Measurements from ENCODE around the gene RPL28.

The RPL28 gene

GRCh38 chr19:55449469-55449868, 63.7 kb downstream of the RPL28 start:
- Histone ChIP-seq H4K20me1 (ENCODE audit: insufficient read depth, low read length) (no peaks in the 10 kb centered on the region), H3K9me3 (ENCODE audit: insufficient read depth, low read length) (no peaks in the 10 kb centered on the region), H3K27ac (ENCODE audit: low read length) (no peak overlapping the region), H3K36me3 (replicated peaks; ENCODE audit: low read depth, low read length) (peaks cover 3% of the 10 kb centered on the region), H3K9ac (ENCODE audit: low read length) (no peak overlapping the region), H3K4me2 (ENCODE audit: low read length) (no peak overlapping the region), H3K79me2 (ENCODE audit: low read length) (no peaks in the 10 kb centered on the region), H3K4me3 (ENCODE audit: low read length) (no peak overlapping the region), H3K27me3 (ENCODE audit: low read depth, low read length) (no peaks in the 10 kb centered on the region), H3K4me1 (ENCODE audit: low read length) (no peaks in the 10 kb centered on the region), H2AFZ (ENCODE audit: low read depth, low read length) (no peak overlapping the region)
- TF ChIP-seq EZH2phosphoT487 (IDR thresholded peaks at IDR 0.05; ENCODE audit: low read depth): no peak
- no peak for TF ChIP-seq CTCF (IDR thresholded peaks at IDR 0.05; ENCODE audit: low read depth, low read length)

GRCh38 chr19:55451163-55451964, 65.6 kb downstream of the RPL28 start:
- no peak overlapping the region for H3K4me3 ChIP-seq (ENCODE audit: low read length)
- no peaks in the 10 kb centered on the region for H4K20me1 ChIP-seq (ENCODE audit: insufficient read depth, low read length)
- H3K4me2 ChIP-seq (ENCODE audit: low read length): no peak overlapping the region
- H3K27ac ChIP-seq (ENCODE audit: low read length): no peak overlapping the region
- no peaks in the 10 kb centered on the region for H3K79me2 ChIP-seq (ENCODE audit: low read length)
- H3K27me3 ChIP-seq (ENCODE audit: low read depth, low read length): no peaks in the 10 kb centered on the region
- no peak overlapping the region for H2AFZ ChIP-seq (ENCODE audit: low read depth, low read length)
- H3K9ac ChIP-seq (ENCODE audit: low read length): no peak overlapping the region
- H3K4me1 ChIP-seq (ENCODE audit: low read length): no peaks in the 10 kb centered on the region
- TF ChIP-seq EZH2phosphoT487 (IDR thresholded peaks at IDR 0.05; ENCODE audit: low read depth) (no peak), CTCF (IDR thresholded peaks at IDR 0.05; ENCODE audit: low read depth, low read length) (no peak)
- peaks cover 3% of the 10 kb centered on the region for H3K36me3 ChIP-seq (replicated peaks; ENCODE audit: low read depth, low read length)
- H3K9me3 ChIP-seq (ENCODE audit: insufficient read depth, low read length): no peaks in the 10 kb centered on the region

- TF ChIP-seq CTCF (IDR thresholded peaks at IDR 0.05; ENCODE audit: low read depth, low read length): no peak
- no peak for TF ChIP-seq EZH2phosphoT487 (IDR thresholded peaks at IDR 0.05; ENCODE audit: low read depth)
- Histone ChIP-seq H3K4me3 (ENCODE audit: low read length) (no peak overlapping the region), H3K9me3 (ENCODE audit: insufficient read depth, low read length) (no peaks in the 10 kb centered on the region), H3K36me3 (replicated peaks; ENCODE audit: low read depth, low read length) (peaks cover 3% of the 10 kb centered on the region), H3K27me3 (ENCODE audit: low read depth, low read length) (no peaks in the 10 kb centered on the region), H3K4me1 (ENCODE audit: low read length) (no peaks in the 10 kb centered on the region), H3K9ac (ENCODE audit: low read length) (no peak overlapping the region), H3K27ac (ENCODE audit: low read length) (no peak overlapping the region), H4K20me1 (ENCODE audit: insufficient read depth, low read length) (no peaks in the 10 kb centered on the region), H2AFZ (ENCODE audit: low read depth, low read length) (no peak overlapping the region), H3K4me2 (ENCODE audit: low read length) (no peak overlapping the region), H3K79me2 (ENCODE audit: low read length) (no peaks in the 10 kb centered on the region)
Measured at GRCh38 chr19:55451965-55452748, 66.4 kb downstream of the RPL28 start.
